Suprapubic skin (tissue), 4 donors: ENCODE data around the gene ERO1B. TPM values are rescaled to one million over a fixed set of nuclear protein-coding genes. Genes with fewer than 3 reads are reported as not detected.
"Not testable (repeated sequence)": the region's sequence is repeated elsewhere in the genome, so short reads cannot be mapped to it uniquely, and the experiment has no call there.

Experiments
- DNase-seq, 2 donors: peaks; one replicate each; pipeline ENCODE4 v3.0.0-alpha.2; 2019; ENCODE audit warnings: low spot score in 2 of 2
- H3K27ac ChIP-seq: fragments of 200-600 bp; sonication (generic); one replicate; pipeline ENCODE4 v1.5.1; 2019
- H3K27me3 ChIP-seq: fragments of 200-600 bp; sonication (generic); one replicate; pipeline ENCODE4 v1.5.1; 2019
- H3K36me3 ChIP-seq: fragments of 200-600 bp; sonication (generic); one replicate; pipeline ENCODE4 v1.5.1; 2019
- H3K4me1 ChIP-seq: fragments of 200-600 bp; sonication (generic); one replicate; pipeline ENCODE4 v1.5.1; 2019
- H3K4me3 ChIP-seq: fragments of 200-600 bp; sonication (generic); one replicate; pipeline ENCODE4 v1.5.1; 2019; ENCODE audit warnings: mild to moderate bottlenecking
- H3K9me3 ChIP-seq: fragments of 200-600 bp; sonication (generic); one replicate; pipeline ENCODE4 v1.5.1; 2019
- EP300 ChIP-seq: sonication (generic); formaldehyde crosslinking; IDR thresholded peaks from one replicate; pipeline ENCODE4 v1.6.1; 2017; ENCODE audit warnings: antibody characterized with exemption
- POLR2A ChIP-seq, 2 donors: fragments of 450-650 bp; IDR thresholded peaks; one replicate each; pipeline ENCODE4 v1.6.1; 2017; ENCODE audit warnings: antibody characterized with exemption in 2 of 2, mild to moderate bottlenecking in 2 of 2, moderate library complexity in 2 of 2
- POLR2AphosphoS5 ChIP-seq, 3 donors: sonication (generic); formaldehyde crosslinking; IDR thresholded peaks; one replicate each; pipeline ENCODE4 v1.6.1; 2017; ENCODE audit warnings: antibody characterized with exemption in 3 of 3
- WGBS: methylation state at CpG from one replicate; pipeline ENCODE4 v1.1.5; 2018; 5-methylcytosine and 5-hydroxymethylcytosine counted together
- total RNA-seq, 4 donors: library from RNA; depleted of rRNA; stranded (reverse); fragments of >200 nt; gene quantifications; one replicate each; pipeline ENCODE4 v1.1.0, GENCODE V29; 2016
- TF ChIP-seq, protein P1 (sequence below), 2 donors: fragments of 200-600 bp in 1 of 2; fragments of 450-650 bp in 1 of 2; sonication (generic) in 1 of 2; IDR thresholded peaks; one replicate each; pipeline ENCODE4 v1.5.1; 2016 to 2019; ENCODE audit warnings: antibody characterized with exemption in 2 of 2, mild to moderate bottlenecking in 1 of 2, moderate library complexity in 1 of 2

The ERO1B gene, protein sequence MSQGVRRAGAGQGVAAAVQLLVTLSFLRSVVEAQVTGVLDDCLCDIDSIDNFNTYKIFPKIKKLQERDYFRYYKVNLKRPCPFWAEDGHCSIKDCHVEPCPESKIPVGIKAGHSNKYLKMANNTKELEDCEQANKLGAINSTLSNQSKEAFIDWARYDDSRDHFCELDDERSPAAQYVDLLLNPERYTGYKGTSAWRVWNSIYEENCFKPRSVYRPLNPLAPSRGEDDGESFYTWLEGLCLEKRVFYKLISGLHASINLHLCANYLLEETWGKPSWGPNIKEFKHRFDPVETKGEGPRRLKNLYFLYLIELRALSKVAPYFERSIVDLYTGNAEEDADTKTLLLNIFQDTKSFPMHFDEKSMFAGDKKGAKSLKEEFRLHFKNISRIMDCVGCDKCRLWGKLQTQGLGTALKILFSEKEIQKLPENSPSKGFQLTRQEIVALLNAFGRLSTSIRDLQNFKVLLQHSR
- total RNA-seq = 10 to 100 TPM in 1 of 4 donors, 1 to 10 TPM in 3; 2.9 to 11.7 (median 4.2) TPM

DNA sequence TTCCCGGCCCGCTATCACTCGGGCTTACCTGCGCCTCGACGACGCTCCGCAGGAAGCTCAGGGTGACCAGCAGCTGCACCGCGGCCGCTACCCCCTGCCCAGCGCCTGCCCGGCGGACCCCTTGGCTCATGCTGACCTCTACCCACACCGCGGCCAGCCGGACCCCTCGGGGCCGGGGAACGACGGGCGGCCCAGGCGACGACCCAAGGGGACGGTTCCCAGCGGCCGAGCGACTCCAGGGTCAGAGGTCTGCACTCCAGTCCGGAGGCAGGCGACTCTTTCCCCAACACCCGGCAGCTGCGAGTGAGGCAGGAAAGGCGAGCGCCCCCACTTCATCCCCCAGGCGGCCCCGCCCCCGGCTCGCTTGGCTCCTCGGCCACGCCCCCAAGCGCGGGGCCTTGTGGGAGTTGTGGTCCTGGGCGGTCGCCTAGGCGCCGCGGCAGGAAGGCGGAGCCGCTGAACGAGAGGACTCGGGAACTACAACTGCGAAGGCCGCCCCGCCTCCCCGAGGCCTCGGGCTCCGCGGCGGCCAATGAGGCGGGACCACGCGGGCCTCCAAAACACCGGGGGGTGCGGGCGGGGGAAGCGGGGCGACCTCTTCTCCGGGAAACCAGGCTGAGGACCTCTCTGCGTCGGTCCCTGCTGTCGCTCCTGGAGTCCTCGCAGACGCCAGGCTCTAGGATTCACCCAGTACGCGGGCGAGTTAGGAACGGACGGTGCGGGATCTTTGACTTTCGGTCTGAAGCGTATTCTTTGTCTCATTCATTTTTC is at the start of gene ERO1B:
Gene ERO1B (minus strand): TSS at position 305 of the 771 bp plus-strand sequence. CDS start 175 bp downstream, at position 130.
- no peaks in the 10 kb centered on the region for H3K27me3 ChIP-seq
- no peaks in the 10 kb centered on the region for H3K36me3 ChIP-seq
- no peaks in the 10 kb centered on the region for H3K9me3 ChIP-seq
- DNase-seq = peak; percentile 96 to 97
- peak within 1 kb of the TSS; percentile 90 for H3K4me3 ChIP-seq
- peaks cover 15% of the 10 kb centered on the region for H3K4me1 ChIP-seq
- peak within 1 kb of the TSS; percentile 46 for H3K27ac ChIP-seq
- TF ChIP-seq, protein P1, sequence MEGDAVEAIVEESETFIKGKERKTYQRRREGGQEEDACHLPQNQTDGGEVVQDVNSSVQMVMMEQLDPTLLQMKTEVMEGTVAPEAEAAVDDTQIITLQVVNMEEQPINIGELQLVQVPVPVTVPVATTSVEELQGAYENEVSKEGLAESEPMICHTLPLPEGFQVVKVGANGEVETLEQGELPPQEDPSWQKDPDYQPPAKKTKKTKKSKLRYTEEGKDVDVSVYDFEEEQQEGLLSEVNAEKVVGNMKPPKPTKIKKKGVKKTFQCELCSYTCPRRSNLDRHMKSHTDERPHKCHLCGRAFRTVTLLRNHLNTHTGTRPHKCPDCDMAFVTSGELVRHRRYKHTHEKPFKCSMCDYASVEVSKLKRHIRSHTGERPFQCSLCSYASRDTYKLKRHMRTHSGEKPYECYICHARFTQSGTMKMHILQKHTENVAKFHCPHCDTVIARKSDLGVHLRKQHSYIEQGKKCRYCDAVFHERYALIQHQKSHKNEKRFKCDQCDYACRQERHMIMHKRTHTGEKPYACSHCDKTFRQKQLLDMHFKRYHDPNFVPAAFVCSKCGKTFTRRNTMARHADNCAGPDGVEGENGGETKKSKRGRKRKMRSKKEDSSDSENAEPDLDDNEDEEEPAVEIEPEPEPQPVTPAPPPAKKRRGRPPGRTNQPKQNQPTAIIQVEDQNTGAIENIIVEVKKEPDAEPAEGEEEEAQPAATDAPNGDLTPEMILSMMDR (IDR thresholded peaks at IDR 0.05) = no peak
- peak; percentile 55 to 84 for TF ChIP-seq POLR2A (IDR thresholded peaks at IDR 0.05)
- 2% methylated on average over 13 of the region's 81 CpGs for WGBS

DNA sequence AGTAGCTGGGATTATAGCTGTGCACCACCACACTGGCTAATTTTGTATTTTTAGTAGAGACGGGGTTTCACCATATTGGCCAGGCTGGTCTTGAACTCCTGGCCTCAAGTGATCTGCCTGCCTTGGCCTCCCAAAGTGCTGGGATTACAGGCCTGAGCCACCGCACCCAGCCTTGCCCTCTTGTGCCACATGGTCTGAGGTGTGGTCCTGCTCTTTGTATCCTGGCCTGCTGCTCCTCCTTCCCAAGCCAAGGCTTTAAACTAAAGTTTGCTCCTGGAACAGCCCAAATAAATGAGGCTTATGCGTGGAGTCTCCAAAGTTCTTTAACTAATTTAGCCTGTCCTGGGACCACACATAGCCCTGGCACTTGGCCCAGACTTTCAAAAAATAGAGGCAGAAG is 49.7 kb upstream of the ERO1B start:
- H3K9me3 ChIP-seq, H3K36me3 ChIP-seq, H3K27me3 ChIP-seq, DNase-seq, H3K4me1 ChIP-seq, H3K27ac ChIP-seq, H3K4me3 ChIP-seq: not testable (repeated sequence)
- 77% methylated on average over 3 of the region's 3 CpGs for WGBS

DNA sequence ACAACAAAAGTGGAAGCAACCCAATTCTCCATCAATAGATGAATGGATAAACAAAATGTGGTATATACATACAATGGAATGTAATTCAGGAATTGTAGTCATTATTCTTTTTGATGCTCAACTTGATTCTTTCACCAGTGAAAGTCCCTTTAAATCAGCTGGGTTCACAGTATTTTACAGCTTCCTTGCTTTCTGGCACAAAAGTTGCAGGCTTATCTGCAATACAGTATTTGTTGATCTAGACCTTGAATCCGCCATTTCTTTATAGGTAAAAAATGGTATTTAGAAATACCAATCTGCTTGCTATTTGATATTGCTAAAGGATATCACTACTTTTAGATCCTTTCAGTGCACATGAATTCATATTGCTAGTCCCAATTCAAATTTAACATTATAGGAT is 44.7 kb upstream of the ERO1B start:
- 52% methylated on average over 1 of the region's 1 CpG for WGBS

DNA sequence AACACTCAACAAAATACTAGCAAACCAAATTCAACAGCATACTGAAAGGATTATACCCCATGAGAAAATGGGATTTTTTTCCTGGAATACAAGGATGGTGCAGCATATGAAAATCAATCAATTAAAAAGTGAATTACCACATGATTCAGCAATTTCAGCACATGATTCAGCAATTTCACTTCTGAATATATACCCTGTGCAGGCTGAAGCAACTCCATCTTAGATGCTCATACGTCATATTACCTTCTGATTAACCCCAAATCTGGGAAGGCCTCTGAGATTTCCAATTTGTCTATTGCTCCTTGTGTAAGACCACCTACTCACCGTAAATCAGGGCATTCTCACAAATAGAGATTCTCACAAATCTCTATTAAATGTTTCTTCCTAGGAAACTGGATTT is 43.8 kb upstream of the ERO1B start:
- WGBS = 92% methylated on average over 2 of the region's 2 CpGs
- TF ChIP-seq, protein P1 (IDR thresholded peaks at IDR 0.05) = no peak
- no peak for TF ChIP-seq POLR2A (IDR thresholded peaks at IDR 0.05)
- no peak for TF ChIP-seq POLR2AphosphoS5 (IDR thresholded peaks at IDR 0.05)
- TF ChIP-seq EP300 = no peak
- no peaks in the 10 kb centered on the region for H3K27me3 ChIP-seq
- H3K27ac ChIP-seq = no peak overlapping the region
- H3K9me3 ChIP-seq = peaks cover 11% of the 10 kb centered on the region
- no peak for DNase-seq
- no peak overlapping the region for H3K4me3 ChIP-seq
- no peaks in the 10 kb centered on the region for H3K36me3 ChIP-seq
- no peaks in the 10 kb centered on the region for H3K4me1 ChIP-seq

More for the DNA sequence above, 44.7 kb upstream of the ERO1B start:
- H3K27me3 ChIP-seq = no peaks in the 10 kb centered on the region
- H3K27ac ChIP-seq = no peak overlapping the region
- peaks cover 11% of the 10 kb centered on the region for H3K9me3 ChIP-seq
- no peaks in the 10 kb centered on the region for H3K4me1 ChIP-seq
- H3K36me3 ChIP-seq = no peaks in the 10 kb centered on the region
- no peak for DNase-seq
- no peak overlapping the region for H3K4me3 ChIP-seq
- TF ChIP-seq, protein P1 (IDR thresholded peaks at IDR 0.05) = no peak
- TF ChIP-seq EP300 (no peak), POLR2A (IDR thresholded peaks at IDR 0.05) (no peak), POLR2AphosphoS5 (IDR thresholded peaks at IDR 0.05) (no peak)

DNA sequence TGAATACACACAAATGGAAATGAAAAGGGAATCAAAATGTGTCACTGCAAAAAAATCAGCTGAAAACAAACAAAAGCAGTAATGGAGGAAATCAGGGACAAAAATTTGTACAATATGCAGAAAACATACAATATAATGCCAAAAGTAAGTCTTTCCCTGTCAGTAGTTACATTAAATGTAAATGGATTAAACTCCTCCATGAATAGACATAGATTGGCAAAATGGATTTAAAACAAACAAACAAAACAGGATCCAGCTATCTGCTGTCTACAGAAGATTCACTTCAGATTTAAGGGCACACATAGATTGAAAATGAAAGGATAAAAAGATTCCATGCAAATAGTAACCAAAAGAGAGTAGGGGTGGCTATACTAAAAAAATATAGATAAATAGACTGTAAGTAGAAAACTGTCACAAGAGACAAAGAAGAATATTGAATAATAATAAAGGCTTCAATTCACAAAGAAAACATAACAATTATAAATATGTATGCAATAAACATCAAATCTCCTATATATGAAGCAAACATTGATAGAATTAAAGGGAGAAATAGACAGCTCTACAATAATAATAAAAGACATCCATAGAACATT is 42.2 kb upstream of the ERO1B start:
- H3K4me1 ChIP-seq = no peaks in the 10 kb centered on the region
- no peak for TF ChIP-seq POLR2A (IDR thresholded peaks at IDR 0.05)
- no peak for TF ChIP-seq EP300
- no peak for TF ChIP-seq POLR2AphosphoS5 (IDR thresholded peaks at IDR 0.05)
- TF ChIP-seq, protein P1 (IDR thresholded peaks at IDR 0.05) = no peak

More for the DNA sequence above, 42.2 kb upstream of the ERO1B start:
- Histone ChIP-seq H3K36me3 (no peaks in the 10 kb centered on the region), H3K9me3 (peaks cover 11% of the 10 kb centered on the region), H3K4me3 (no peak overlapping the region), H3K27me3 (no peaks in the 10 kb centered on the region), H3K27ac (no peak overlapping the region)
- DNase-seq = no peak
